HG03060 (cell line): ENCODE data around the gene ANO1.
"Not testable (repeated sequence)": the region's sequence is repeated elsewhere in the genome, so short reads cannot be mapped to it uniquely, and the experiment has no call there.

Experiments used
- ATAC-seq: cut with Tn5 transposase; IDR thresholded peaks from one replicate; pipeline ENCODE4 v1.9.1; 2021; ENCODE audit warnings: low read depth, moderate number of reproducible peaks; ENCODE audit not compliant: unreplicated experiment

ANO1 gene

DNA sequence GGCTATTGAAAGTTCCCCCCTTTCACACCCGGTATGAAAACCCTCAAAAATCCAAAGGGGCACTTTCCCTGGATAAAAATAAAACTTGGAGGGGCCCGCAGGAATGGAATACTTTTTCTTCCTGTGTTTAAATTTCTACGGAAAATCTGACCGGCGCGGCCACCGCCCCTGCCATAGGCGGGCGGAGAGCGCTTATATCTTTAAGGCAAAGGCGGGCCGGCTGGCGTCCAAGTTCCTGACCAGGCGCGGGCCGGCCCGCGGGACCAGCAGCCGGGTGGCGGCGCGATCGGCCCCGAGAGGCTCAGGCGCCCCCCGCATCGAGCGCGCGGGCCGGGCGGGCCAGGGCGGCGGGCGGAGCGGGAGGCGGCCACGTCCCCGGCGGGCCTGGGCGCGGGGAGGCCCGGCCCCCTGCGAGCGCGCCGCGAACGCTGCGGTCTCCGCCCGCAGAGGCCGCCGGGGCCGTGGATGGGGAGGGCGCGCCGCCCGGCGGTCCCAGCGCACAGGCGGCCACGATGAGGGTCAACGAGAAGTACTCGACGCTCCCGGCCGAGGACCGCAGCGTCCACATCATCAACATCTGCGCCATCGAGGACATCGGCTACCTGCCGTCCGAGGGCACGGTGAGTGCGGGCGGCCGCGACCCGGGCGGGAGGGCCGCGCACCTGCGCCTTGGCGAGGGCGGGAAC lies at the start of gene ANO1:
ANO1 (plus strand) TSS at position 223 of the 686 bp plus-strand sequence; CDS start at position 513, 290 bp downstream.
- ATAC-seq, result no peak

DNA sequence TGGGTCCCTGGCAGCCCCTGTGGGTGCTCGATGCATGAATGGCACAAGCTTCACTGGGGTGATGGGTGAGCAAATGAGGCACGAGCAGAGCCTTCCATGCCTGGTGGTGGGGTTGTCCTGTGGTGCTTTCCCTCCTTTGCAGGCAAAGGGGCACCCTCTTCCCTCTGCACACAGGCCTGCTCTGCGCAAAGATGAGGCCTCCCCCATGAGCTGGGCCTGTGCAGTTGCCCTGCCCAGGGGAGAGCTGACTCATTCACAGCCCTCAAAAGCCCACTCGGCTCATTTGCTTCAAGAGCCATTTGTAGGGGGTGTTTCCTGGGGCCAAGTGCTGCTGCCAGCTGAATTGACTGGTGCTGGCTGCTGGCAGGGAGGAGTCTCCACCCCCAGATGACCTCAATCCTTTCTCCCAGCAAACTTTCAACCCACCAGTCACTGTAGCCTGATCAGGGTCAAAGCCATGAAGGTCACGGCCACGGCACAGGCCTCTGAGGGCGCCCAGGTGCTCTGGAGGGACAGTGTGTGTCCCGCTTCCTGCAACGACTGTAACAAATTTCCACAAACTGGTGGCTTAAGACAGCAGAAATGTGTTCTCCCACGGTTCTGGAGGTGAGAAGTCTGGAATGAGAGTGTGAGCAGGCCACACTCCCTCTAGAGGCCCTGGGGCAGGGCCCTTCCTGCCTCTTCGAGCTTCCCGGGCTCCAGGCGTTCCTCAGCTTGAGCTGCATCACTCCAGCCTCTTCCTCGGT lies 48.8 kb upstream of the ANO1 start:
- ATAC-seq, result no peak

DNA sequence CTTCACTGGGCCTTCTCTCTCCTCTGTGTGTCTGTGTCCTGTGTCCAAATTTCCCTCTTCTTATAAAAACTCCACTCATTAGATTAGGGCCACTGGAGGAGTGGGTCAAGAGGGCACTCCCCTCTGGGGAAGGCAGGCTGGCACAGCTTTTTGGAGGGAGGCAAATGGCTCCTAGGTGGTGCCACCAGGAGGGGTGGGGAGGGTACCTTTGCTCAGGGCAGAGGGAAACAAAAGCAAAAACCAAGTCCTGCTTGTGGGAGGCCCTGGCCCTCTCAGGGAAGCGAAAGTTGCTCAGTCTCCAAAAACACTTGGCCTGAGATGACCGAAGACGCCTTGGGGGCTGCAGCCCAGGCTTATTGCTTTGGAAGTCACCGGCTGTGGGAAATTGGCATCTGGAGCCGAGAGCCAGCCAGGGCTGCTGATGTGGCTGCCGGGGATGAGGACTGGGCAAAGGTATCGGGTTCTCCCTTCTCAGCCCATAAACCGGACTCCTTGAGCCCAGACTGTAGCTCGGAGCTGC lies 48.2 kb upstream of the ANO1 start:
- ATAC-seq, result no peak

DNA sequence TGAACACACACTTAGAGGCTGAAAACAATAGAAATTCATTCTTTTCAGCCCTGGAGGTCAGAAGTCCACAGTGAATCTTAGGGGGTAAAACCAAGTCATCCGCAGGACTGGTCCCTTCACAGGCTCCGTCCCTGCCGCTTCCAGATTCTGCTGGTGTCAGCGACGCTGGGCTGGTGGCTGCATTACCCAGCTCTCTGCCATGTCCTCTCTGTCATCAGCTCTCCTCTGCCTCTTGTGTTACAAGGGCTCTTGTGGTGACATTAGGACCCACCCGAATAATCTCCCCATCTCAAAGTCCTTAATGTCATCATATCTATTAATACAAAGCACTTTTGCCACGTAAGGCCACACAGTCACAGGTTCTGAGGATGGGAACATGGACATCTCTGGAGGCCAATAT lies 47.7 kb upstream of the ANO1 start:
- ATAC-seq, result no peak

DNA sequence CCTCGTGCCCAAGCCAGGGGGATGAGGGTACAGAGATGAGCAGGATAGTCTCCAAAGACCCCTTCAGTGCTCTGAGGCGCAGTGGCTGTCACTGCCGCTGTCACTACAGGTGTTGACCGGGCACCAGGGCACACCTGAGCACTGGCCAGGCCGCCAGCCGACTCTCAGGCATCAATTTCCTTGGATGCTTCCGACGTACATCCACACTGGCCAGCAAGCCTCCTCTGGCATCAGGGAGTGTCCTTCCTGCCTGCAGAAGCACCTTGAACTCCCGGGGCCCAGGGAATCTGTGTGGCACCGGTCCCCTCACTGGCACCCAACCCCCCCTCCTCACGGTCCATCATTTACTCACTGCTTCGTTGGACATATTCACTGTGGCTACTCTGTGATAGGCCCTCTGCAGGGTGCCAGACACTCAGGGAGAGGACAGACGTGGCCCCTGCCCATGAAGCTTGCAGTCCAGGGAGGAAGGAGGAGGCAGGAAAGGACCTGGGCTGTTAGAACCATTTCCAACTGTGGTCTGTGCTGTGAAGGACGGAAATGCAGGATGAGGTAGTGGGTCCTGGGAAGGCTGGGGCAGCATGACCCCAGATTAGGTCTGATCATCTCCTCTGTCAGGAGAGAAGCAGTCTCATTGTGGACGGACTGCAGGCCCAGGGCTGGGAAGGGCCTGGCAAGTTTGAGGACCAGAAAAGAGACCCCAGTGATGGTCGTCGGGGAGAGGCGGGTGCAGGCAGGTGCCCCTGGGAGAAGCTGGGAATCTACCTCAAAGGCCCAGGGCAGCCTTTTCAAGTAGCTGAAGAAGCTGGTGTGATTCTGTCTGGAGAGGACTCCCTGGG lies 46.3 kb upstream of the ANO1 start:
- no peak for ATAC-seq

DNA sequence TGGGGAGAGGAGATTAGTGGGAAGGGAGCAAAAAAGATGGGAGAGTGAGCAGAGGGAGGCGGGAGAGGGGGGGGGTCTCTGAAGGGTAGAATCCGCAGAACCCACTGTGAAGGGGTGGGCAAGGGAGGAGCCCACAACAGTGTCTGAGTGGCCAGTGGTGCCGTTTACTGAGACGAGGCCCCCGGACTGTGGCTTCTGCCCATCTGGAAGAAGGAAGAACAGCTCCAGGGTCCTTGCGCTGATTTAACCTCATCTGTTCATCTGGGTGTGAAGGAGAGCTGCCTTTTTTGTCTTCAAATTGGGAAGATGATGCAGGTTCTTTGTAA lies 45.7 kb upstream of the ANO1 start:
- ATAC-seq, result no peak

DNA sequence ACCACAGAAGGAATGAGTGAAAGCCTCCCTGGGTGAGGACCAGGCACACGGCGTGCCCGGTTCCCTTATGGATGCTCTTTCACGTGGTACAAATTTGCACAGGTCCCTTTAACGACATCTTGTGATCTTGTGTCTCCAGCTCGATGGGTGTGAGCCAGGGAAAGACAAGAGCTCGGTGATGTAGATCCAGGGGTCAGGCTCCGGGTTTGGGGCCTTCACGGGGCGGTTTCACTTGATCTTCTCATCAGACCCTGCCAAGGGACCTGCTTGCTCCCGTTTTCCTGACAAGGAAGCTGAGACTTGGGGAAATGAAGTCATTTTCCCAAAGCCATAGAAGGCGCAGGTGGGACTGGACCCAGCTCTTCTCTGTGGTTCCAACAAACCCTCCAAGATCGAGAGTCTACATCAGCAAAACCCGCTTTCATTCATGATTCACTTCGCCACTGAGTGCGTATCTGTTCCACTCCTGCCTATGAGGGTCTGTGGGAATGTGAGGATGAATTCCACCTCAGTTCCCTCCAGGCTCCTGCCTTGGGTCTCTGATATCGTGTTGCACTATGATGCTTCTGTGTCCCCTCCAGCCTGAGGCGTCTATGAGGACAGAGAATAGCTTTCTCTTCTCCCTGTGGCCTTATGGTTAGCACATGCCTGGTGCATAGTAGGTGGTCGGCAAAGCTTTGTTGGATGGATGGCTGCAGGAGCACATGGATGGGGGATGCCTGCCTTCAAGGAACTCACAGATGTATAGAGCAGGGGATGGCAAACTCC lies 45.0 kb upstream of the ANO1 start:
- no peak for ATAC-seq

DNA sequence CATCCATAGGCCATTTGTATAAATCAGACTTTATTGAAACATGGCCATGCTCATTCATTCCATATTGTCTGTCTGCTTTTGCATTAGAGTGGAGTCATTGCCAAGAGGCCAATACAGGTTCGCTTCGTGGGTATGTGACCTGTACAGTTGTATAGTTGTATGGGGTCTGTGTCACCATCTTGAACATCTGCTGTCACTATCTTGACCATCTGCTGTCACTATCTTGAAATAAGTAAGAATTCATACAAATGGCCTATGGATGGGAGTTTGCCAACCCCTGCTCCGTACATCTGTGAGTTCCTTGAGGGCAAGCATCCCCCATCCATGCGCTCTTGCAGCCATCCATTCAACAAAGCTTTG lies 44.4 kb upstream of the ANO1 start:
- no peak for ATAC-seq

DNA sequence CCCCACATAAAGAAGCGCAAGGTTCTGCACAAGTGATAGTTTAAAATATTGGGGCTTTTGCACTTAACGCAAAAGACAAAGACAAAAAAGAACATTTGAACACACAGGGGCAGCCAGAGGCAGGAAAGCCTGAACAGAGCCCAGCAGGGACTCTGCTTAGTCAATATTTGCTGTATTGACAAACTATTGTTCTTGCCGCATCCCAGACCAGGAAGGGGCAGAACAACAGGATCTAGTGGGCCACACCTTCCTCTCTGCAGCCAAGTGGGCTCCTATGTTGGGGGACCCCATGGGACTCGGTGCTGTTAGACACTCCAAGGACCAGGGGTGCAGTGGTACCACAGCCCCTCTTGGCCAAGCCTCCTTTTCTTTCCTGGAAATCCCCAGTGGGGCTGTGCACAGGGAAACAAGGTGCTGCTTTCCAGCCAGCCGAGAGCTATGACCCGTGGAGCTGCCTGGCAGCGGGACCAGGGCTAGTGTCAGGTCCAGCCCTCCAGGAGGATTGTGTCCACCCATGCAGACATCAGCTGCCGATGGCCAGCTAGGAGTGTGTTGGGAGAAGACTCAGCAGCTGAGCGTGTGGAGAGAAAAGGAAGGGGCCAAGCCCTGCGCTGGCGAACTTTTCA lies 43.3 kb upstream of the ANO1 start:
- no peak for ATAC-seq

DNA sequence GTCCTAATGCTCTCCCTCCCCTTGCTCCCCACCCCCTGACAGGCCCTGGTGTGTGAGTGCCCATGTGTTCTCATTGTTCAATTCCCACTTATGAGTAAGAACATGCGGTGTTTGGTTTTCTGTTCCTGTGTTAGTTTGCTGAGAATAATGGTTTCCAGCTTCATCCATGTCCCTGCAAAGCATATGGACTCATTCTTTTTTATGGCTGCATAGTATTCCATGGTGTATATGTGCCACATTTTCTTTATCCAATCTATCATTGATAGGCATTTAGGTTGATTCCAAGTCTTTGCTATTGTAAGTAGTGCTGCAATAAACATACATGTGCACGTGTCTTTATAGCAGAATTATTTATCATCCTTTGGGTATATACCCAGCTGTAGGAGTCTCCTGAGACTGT lies 42.5 kb upstream of the ANO1 start:
- ATAC-seq, result not testable (repeated sequence)

DNA sequence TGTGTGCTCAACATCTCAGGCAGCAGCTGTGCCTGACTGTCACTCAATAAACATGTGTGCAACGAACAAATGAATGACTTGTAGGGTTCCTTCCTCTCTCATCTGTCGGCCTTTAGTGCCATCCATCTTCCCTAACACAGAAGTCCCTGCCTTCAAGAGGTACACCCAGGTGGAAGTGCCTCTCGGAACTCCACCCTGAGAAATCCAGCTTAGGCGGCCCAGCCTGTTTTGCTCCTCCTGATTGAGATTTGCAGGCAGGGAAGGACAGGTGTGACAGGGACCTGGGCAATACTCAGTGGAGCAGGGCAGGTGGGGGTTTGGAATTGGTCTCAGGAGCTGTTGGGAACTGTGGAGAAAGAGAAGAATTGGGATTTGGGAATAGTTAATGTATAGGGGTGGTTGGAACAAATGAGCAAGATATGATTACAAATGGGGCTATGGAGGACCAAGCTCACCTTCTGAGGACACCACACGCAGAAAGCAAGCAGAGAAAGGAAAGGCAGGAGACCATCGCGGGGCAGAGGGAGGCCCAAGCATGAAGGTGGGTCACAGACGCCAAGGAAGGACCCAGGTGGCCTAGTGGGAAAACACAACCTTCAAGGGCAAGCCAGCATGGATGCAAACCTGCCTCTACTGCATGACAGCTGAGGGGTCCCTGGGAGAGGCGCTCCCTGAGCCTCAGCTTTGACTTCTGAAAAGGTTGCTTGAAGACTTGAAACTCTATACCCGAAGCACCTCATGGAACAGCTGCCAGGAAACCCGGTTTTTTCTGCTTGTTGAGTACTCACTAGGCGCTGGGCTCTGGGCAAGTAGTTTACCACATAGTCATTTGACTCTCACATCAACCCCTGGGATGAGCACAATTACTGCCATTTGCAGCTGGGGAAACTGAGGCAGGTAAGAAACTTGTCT lies 40.9 kb upstream of the ANO1 start:
- ATAC-seq, result no peak

DNA sequence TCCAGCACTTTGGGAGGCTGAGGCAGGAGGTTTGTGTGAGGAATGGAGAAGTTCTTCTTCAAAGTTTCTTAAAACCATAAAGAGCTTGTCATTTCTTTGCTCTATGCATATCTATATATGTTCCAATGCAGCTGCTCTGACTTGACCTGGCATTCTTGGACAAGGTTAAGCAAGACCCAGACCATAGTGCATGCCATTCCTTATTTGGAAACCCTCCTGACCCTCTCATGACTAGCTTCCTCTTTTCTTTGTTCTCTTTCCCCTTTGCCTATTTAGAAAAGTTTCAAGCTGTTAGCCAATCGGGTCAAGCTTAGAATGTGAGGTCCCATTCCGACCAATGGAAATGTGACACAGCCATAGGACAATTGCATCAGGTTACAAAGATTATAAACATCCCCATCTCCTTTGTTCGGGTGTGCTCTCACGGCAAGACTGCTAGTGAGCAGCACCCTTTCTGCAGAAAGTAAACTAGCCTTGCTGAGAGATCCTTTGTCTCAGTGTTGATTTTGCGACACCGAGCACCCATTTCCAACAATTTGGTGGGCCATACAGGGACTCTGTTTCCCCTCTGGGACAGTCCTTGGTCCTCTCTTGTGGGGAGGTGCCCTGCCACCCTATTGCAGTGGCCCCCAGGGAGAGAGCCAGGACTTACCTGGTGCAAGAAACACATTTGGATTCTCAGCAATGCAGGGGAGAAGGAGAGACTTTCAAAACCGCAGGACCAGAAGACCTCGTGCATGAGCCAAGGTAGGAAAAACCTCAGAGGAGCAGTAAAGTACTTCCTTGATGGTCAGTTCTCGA lies 39.9 kb upstream of the ANO1 start:
- no peak for ATAC-seq

DNA sequence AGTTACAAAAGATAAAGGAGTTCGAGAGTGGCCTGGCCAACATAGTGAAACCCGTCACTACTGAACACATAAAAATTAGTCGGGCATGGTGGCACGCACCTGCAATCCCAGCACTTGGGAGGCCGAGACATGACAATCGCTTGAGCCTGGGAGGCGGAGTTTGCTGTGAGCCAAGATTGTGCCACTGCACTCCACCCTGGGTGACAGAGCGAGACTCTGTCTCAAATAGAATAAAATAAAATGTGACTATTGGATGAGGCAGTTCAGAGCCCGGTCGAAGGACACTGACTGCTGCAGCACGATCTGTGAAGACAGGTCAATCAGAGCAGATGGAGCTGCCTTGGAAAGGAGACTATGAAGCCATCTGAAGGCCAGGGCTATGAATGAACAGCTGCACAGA lies 37.7 kb upstream of the ANO1 start:
- ATAC-seq, result no peak

DNA sequence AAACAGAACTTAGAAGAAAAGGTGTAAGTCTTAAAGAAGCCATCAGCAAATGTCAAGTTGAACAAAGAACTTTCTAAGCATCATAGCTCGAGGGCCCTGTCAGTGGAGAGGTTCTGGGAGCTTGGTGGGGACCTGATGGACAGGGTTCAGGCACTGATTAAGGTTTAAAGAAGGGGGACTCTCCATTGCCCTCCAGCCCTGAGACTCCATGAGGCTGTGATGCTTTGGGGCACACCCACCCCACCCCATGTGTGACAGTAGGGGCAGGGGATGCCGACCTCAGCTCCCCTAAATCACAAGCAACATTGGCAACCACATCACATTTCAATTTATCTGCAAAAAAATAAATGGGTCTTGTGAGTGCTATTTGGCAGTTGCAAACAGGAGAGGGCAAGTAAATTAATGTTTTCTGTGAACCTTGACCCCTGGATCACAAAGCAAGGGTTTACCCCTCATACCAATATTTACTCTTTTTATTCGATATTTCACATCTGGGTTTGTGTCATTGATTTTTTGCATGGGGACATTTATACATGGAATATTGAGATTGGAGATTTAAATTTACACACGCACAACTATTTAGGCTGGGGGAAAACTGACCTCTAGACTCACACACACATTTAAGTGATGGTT lies 37.1 kb upstream of the ANO1 start:
- no peak for ATAC-seq

DNA sequence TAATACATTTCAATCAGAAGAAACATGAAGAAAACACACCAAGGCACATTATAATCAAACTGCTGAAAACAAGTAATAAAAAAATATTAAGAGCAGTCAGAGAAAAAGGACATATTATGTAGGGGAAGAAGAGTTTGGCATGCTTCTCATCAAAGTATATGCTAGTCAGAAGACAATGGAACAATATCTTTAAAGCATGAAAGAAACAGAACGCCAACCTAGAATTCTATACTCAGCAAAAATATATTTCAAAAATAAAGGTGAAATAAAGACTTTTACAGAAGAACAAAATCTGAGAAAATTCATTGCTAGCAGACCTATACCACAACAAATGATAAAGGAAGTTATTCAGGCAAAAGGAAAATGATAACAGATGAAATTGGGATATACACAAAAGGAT lies 34.6 kb upstream of the ANO1 start:
- no peak for ATAC-seq

DNA sequence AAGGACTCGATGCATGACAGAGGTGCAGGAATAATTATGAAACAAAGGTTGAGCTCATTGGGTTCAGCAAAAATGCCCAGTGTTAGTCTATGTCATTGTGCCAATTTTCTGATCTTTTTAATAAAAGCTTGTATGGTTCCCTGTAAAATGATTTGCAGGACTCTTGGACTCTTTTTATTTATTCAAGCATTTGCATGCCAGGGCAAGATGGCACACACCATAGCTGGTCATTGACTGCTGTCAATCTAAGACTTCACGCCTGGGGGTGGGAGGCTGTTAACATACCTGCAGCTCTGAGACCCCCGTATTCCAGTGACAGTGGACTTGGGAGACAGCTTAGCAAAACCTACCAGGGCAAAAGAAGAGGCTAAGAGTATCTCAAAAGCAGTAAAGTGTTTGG lies 32.0 kb upstream of the ANO1 start:
- ATAC-seq, result no peak

DNA sequence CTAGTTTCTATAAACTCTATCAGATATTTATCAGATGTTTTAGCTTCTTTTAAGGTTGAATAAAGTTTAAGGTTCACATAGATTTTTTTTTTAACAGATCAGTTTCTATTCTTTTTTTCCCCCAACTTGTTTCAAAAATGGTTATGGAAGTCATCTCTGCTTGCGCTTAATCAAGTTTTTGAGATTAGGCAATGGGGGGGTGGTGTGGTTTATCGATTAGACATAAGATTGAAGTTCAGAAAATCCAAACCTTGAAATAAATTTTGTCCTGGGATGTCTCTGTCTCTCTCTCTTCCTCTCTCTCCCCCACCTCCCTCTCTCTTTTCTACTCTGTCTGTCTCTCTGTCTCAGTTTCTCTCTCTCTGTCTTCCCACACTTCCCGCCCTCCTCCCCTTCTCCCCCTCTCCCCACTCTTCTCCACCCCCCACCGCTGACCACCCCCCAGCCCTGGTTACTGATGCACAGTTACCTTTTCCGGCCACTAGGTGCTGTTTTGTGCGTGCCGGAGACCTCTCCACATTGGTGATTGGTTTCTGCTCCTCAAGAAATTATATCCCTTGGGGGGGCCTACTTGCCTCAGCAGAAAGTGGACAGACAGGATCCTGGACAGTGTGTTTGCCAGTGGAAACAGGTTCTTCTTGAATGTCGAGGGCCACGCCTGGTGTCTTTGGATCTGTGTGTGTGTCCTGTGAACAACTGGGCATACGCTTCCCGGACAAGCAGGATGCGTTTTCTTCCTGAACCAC lies 29.7 kb upstream of the ANO1 start:
- no peak for ATAC-seq
